ENCODE results near the gene RANBP9.

RANBP9 gene

DNA sequence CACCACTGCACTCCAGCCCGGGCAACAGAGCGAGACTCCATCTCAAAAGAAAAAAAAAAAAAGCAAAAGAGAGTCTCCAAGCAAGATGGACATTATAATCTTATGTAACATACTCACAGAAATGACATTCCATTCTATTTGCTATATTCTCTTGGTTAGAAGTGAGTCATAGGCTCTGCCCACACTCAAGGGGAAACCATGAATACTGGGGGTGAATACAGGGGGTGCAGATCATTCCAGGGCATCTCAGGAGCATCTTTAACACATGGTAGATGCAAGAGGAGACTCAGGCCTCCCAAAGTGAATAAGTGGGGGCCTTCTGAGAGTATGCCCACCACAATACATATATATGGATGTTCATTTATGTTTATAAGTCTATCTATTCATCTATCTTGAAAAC is 18.3 kb upstream of the RANBP9 start:
- WGBS, result 88% methylated on average over 2 of the region's 2 CpGs
- H3K27ac ChIP-seq (ENCODE audit: low read depth, low read length), result no peak overlapping the region
- H3K36me3 ChIP-seq (ENCODE audit: insufficient read depth, low read length), result no peaks in the 10 kb centered on the region
- H3K27me3 ChIP-seq (ENCODE audit: insufficient read depth, low read length), result no peaks in the 10 kb centered on the region
- H3K4me3 ChIP-seq (ENCODE audit: low read length), result no peak overlapping the region
- no peak overlapping the region for H3K9ac ChIP-seq (ENCODE audit: low read depth, low read length)
- no peaks in the 10 kb centered on the region for H3K9me3 ChIP-seq (ENCODE audit: insufficient read depth, low read depth, low read length)
- H3K4me1 ChIP-seq (ENCODE audit: insufficient read depth, low read length), result peaks cover 8% of the 10 kb centered on the region

DNA sequence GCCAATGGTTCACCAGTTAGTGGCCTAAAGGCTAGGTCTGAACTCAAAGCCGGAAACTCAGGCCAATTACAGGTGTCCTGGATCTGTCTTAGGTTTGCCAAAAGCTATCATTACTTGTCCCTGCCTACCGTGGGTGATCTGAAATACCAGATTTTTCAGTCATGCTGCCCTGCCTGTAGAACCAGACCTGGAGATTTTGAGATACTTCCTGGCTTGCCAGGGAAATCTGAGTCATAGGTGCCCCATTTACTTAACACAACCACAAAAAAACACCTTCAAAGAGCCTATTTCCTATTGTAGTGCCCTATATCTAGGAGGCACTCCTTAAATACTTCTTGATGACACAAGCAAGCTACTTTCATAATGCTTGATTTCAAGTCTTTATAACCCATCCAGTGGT is 13.9 kb upstream of the RANBP9 start:
- WGBS, result 83% methylated on average over 2 of the region's 2 CpGs
- Histone ChIP-seq H3K9ac (ENCODE audit: low read depth, low read length) (no peak overlapping the region), H3K36me3 (ENCODE audit: insufficient read depth, low read length) (no peaks in the 10 kb centered on the region), H3K9me3 (ENCODE audit: insufficient read depth, low read depth, low read length) (no peaks in the 10 kb centered on the region), H3K4me3 (ENCODE audit: low read length) (no peak overlapping the region), H3K27me3 (ENCODE audit: insufficient read depth, low read length) (no peaks in the 10 kb centered on the region), H3K27ac (ENCODE audit: low read depth, low read length) (no peak overlapping the region), H3K4me1 (ENCODE audit: insufficient read depth, low read length) (no peaks in the 10 kb centered on the region)

DNA sequence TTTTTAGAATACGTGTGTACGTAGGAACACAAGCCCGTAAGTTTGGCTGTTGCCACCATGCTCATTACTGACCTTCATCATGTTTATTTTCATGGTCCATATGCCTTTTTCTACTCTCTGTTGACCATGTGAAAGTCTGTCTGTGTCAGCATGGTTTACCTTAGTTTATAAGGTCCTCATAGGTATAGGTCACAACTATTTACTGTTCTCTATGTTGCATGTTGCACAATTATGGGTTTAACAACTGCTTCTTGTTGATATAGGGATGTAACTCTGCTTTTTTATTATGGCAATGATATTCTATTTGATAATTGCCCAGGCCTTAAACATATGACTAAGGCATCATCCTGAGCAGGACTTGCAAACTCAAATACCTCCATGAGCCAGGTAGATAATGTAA is 13.4 kb upstream of the RANBP9 start:
- Histone ChIP-seq H3K4me3 (ENCODE audit: low read length) (no peak overlapping the region), H3K36me3 (ENCODE audit: insufficient read depth, low read length) (no peaks in the 10 kb centered on the region), H3K27ac (ENCODE audit: low read depth, low read length) (no peak overlapping the region), H3K27me3 (ENCODE audit: insufficient read depth, low read length) (no peaks in the 10 kb centered on the region), H3K4me1 (ENCODE audit: insufficient read depth, low read length) (no peaks in the 10 kb centered on the region), H3K9me3 (ENCODE audit: insufficient read depth, low read depth, low read length) (no peaks in the 10 kb centered on the region), H3K9ac (ENCODE audit: low read depth, low read length) (no peak overlapping the region)
- 94% methylated on average over 3 of the region's 3 CpGs for WGBS

DNA sequence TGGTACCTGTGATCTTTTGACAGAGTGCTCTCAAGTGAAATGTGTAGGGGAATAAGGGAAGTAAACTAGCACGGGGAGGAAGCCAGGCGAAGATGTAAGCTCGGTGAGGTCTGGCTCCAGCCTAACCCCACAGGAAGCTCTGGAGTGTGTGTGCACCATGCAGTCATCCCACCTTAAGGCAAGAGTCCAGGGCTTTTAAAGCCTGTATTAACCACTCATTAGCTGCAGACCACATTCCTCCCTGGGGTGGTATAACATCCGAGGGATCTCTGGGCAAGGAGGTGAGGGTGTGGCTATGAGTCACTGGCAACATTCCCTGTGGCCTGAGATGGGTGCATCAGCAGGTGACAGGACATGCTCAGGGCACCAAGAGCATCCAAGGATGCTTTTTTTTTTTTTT is 12.5 kb upstream of the RANBP9 start:
- no peaks in the 10 kb centered on the region for H3K27me3 ChIP-seq (ENCODE audit: insufficient read depth, low read length)
- no peaks in the 10 kb centered on the region for H3K36me3 ChIP-seq (ENCODE audit: insufficient read depth, low read length)
- WGBS, result 83% methylated on average over 4 of the region's 4 CpGs
- H3K27ac ChIP-seq (ENCODE audit: low read depth, low read length), result no peak overlapping the region
- no peak overlapping the region for H3K4me3 ChIP-seq (ENCODE audit: low read length)
- no peaks in the 10 kb centered on the region for H3K4me1 ChIP-seq (ENCODE audit: insufficient read depth, low read length)
- H3K9ac ChIP-seq (ENCODE audit: low read depth, low read length), result no peak overlapping the region
- H3K9me3 ChIP-seq (ENCODE audit: insufficient read depth, low read depth, low read length), result no peaks in the 10 kb centered on the region

DNA sequence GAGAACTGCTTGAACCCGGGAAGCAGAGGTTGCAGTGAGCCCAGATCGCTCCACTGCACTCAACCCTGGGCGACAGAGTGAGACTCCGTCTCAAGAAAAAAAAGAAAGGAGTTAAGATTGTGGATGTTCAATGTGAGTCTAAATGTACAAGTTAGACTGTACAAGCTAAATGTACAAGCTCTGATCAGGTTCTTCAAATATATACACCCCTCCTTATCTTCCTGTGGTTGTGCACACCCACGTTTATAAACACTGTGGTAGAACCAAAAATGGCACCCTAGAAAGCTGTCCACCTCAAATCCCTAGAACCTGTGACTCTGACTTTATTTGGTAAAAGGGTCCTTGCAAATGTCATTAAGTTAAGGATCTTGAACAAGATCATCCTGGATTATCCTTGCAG is 11.2 kb upstream of the RANBP9 start:
- no peaks in the 10 kb centered on the region for H3K4me1 ChIP-seq (ENCODE audit: insufficient read depth, low read length)
- H3K4me3 ChIP-seq (ENCODE audit: low read length), result no peak overlapping the region
- WGBS, result 91% methylated on average over 5 of the region's 5 CpGs
- H3K27ac ChIP-seq (ENCODE audit: low read depth, low read length), result no peak overlapping the region
- H3K9ac ChIP-seq (ENCODE audit: low read depth, low read length), result no peak overlapping the region
- no peaks in the 10 kb centered on the region for H3K9me3 ChIP-seq (ENCODE audit: insufficient read depth, low read depth, low read length)
- no peaks in the 10 kb centered on the region for H3K27me3 ChIP-seq (ENCODE audit: insufficient read depth, low read length)
- H3K36me3 ChIP-seq (ENCODE audit: insufficient read depth, low read length), result no peaks in the 10 kb centered on the region

DNA sequence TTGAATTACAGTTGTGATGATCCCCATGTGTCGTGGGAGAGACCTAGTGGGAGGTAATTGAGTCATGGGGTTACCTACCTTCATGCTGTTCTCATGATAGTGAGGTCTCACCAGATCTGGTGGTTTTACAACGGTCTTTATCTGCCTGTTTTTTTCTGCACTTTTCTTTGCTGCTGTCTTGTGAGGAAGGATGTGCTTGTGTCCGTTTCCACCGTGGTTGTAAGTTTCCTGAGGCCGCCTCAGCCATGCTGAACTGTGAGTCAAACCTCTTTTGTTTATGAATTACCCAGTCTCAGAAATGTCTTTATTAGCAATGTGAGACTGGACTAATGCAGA is 6.5 kb upstream of the RANBP9 start:
- 91% methylated on average over 5 of the region's 5 CpGs for WGBS
- no peaks in the 10 kb centered on the region for H3K4me1 ChIP-seq (ENCODE audit: insufficient read depth, low read length)
- peaks cover 5% of the 10 kb centered on the region for H3K9me3 ChIP-seq (ENCODE audit: insufficient read depth, low read depth, low read length)
- H3K36me3 ChIP-seq (ENCODE audit: insufficient read depth, low read length), result no peaks in the 10 kb centered on the region
- no peak overlapping the region for H3K9ac ChIP-seq (ENCODE audit: low read depth, low read length)
- H3K27ac ChIP-seq (ENCODE audit: low read depth, low read length), result no peak overlapping the region
- no peaks in the 10 kb centered on the region for H3K27me3 ChIP-seq (ENCODE audit: insufficient read depth, low read length)
- H3K4me3 ChIP-seq (ENCODE audit: low read length), result no peak overlapping the region

DNA sequence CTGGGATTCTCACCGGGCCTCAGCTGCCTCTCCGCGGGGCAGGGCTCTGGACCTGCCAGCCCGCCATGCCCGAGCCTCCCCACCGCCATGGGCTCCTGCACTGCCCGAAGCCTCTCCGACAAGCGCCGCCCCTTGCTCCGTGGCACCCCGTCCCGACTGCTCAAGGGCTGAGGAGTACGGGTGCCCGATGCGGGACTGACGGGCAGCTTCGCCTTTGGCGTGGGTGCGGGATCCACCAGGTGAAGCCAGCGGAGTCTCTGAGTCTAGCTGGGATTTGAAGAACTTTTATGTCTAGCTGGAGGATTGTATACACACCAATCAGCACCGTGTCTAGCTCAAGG is 5.3 kb upstream of the RANBP9 start:
- Histone ChIP-seq H3K36me3 (ENCODE audit: insufficient read depth, low read length) (no peaks in the 10 kb centered on the region), H3K4me1 (ENCODE audit: insufficient read depth, low read length) (no peaks in the 10 kb centered on the region), H3K4me3 (ENCODE audit: low read length) (no peak overlapping the region), H3K27ac (ENCODE audit: low read depth, low read length) (no peak overlapping the region), H3K27me3 (ENCODE audit: insufficient read depth, low read length) (no peaks in the 10 kb centered on the region), H3K9me3 (ENCODE audit: insufficient read depth, low read depth, low read length) (peaks cover 5% of the 10 kb centered on the region), H3K9ac (ENCODE audit: low read depth, low read length) (no peak overlapping the region)
- 92% methylated on average over 22 of the region's 22 CpGs for WGBS

DNA sequence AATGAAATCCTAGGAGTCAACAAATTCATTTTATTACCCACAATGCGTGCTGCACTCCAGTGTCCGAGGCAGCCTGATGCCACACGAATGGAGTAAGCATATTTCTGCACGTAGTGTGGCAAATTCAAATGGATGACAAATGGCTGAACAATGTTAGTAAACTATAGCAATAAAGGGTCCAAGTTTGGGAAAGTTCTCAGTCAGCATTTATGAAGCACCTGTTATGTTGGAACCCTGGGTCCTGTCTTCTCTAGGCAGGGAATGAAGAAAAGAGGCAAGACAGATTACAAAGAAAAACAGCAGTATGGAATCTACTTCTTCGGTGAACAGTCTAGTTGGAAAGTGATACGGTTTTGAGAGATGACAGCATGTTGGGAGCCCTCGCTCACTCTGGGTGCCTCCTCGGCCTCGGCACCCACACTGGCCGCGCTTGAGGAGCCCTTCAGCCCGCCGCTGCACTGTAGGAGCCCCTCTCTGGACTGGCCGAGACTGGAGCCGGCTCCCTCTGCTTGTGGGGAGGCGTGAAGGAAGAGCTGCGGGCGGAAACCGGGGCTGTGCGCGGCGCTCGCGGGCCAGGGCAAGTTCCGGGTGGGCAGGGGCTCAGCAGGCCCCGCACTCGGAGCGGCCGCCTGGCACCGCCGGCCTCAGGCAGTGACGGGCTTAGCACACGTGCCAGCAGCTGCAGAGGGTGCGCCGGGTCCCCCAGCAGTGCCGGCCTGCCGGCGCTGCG is 4.8 kb upstream of the RANBP9 start:
- no peaks in the 10 kb centered on the region for H3K36me3 ChIP-seq (ENCODE audit: insufficient read depth, low read length)
- no peak overlapping the region for H3K4me3 ChIP-seq (ENCODE audit: low read length)
- peaks cover 5% of the 10 kb centered on the region for H3K9me3 ChIP-seq (ENCODE audit: insufficient read depth, low read depth, low read length)
- no peaks in the 10 kb centered on the region for H3K27me3 ChIP-seq (ENCODE audit: insufficient read depth, low read length)
- 94% methylated on average over 39 of the region's 39 CpGs for WGBS
- H3K27ac ChIP-seq (ENCODE audit: low read depth, low read length), result no peak overlapping the region
- H3K9ac ChIP-seq (ENCODE audit: low read depth, low read length), result no peak overlapping the region
- no peaks in the 10 kb centered on the region for H3K4me1 ChIP-seq (ENCODE audit: insufficient read depth, low read length)

DNA sequence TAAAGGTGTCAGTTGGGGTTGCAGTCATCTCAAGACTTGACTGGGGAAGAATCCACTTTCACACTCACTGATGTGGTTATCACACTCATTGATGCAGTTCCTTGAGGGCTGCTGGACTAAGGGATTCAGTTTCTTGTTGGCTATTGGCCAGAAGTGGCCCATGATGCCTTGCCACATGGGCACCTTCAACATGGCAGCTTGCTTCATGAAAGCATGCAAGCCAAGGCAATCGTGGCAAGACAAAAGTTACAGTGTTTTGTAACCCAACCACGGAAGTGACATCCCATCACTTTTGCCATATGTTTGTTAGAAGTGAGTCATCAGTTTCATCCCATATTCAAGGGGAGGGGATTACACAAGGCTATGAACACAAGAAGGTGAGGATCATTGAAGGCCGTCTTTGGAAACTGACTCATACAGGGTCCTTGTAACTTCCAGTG is 3.8 kb upstream of the RANBP9 start:
- Histone ChIP-seq H3K9me3 (ENCODE audit: insufficient read depth, low read depth, low read length) (peaks cover 5% of the 10 kb centered on the region), H3K27ac (ENCODE audit: low read depth, low read length) (no peak overlapping the region), H3K27me3 (ENCODE audit: insufficient read depth, low read length) (no peaks in the 10 kb centered on the region), H3K4me1 (ENCODE audit: insufficient read depth, low read length) (no peaks in the 10 kb centered on the region), H3K9ac (ENCODE audit: low read depth, low read length) (no peak overlapping the region), H3K4me3 (ENCODE audit: low read length) (no peak overlapping the region), H3K36me3 (ENCODE audit: insufficient read depth, low read length) (no peaks in the 10 kb centered on the region)
- 75% methylated on average over 3 of the region's 3 CpGs for WGBS

DNA sequence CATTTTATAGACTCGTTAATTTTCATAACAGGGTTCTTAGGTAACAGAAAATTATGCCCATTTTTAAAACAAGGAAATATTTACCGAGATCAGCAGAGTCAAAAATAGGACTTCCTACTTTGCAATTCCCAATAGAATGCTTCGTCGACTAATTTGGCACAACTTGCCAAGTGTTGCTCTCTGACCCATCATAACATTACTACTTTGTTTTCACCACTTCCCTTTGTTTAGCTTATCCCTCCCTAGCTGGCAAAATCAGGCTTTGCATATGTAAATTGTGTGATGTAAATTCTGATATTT is 914 bp upstream of the RANBP9 start:
- peak overlapping the region; percentile 96 for H3K27ac ChIP-seq (ENCODE audit: low read depth, low read length)
- WGBS, result 39% methylated on average over 4 of the region's 4 CpGs

DNA sequence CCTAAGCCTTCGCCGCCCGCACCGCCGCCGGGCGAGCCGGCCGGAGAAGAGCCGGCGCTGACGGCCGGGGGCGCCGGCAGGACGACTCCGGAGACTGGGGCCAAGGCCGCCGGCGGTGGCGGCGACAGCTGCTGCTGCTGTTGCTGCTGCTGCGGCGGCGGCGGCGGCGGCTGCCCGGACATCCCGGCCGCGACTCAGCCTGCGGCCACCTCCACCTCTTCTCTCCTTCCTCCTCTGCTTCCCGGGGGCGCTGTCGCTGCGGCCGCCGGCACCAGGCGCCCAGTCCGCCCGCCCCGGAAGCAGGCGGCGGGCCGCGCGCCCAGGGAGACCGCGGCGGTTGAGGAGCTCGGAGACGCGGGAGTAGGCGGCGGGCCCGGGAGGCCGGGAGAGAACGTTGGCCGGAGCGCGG is 307 bp downstream of the RANBP9 start:
- 1% methylated on average over 62 of the region's 62 CpGs for WGBS
- H3K27ac ChIP-seq (ENCODE audit: low read depth, low read length), result peak overlapping the region; percentile 86; the same call in 1 of the 2 replicates

More for the DNA sequence above, 914 bp upstream of the RANBP9 start:
- no peaks in the 10 kb centered on the region for H3K36me3 ChIP-seq (ENCODE audit: insufficient read depth, low read length)
- H3K9ac ChIP-seq (ENCODE audit: low read depth, low read length), result peak overlapping the region; percentile 95
- H3K9me3 ChIP-seq (ENCODE audit: insufficient read depth, low read depth, low read length), result peaks cover 5% of the 10 kb centered on the region
- H3K4me3 ChIP-seq (ENCODE audit: low read length), result peak overlapping the region; percentile 86
- H3K27me3 ChIP-seq (ENCODE audit: insufficient read depth, low read length), result no peaks in the 10 kb centered on the region
- H3K4me1 ChIP-seq (ENCODE audit: insufficient read depth, low read length), result peaks cover 21% of the 10 kb centered on the region

More for the DNA sequence above, 307 bp downstream of the RANBP9 start:
- Histone ChIP-seq H3K36me3 (ENCODE audit: insufficient read depth, low read length) (no peaks in the 10 kb centered on the region), H3K9me3 (ENCODE audit: insufficient read depth, low read depth, low read length) (peaks cover 3% of the 10 kb centered on the region), H3K4me1 (ENCODE audit: insufficient read depth, low read length) (peaks cover 21% of the 10 kb centered on the region), H3K27me3 (ENCODE audit: insufficient read depth, low read length) (no peaks in the 10 kb centered on the region), H3K4me3 (ENCODE audit: low read length) (peak overlapping the region; percentile 86), H3K9ac (ENCODE audit: low read depth, low read length) (peak overlapping the region; percentile 95)
